Measurements from ENCODE around the gene RPTN. TPM values are rescaled to one million over a fixed set of nuclear protein-coding genes. Genes with fewer than 3 reads are reported as not detected.

Gene RPTN
- total and polyA plus RNA-seq, 2 of the 4 experiments (the other 2 are of a cell fraction): not detected

- Histone ChIP-seq H4K8ac (ENCODE audit: low read depth in 2 of 2, low read length in 2 of 2) (no peak overlapping the region), H3K27ac (ENCODE audit: insufficient read depth, low read length) (no peak overlapping the region), H2BK20ac (ENCODE audit: low read depth, low read length) (no peak overlapping the region), H3K18ac (ENCODE audit: low read depth, low read length) (no peak overlapping the region), H3K4me1 (ENCODE audit: control insufficient read depth, insufficient read depth, low read length) (peaks cover 3% of the 10 kb centered on the region; the same call in 1 of the 2 replicates), H3K14ac (replicated peaks; ENCODE audit: low read depth, low read length) (no peak overlapping the region), H4K91ac (ENCODE audit: insufficient read depth, low read depth, low read length) (no peak overlapping the region), H3K4me2 (ENCODE audit: low read depth, low read length) (no peak overlapping the region; the same call in 1 of the 2 replicates), H2AFZ (replicated peaks; ENCODE audit: low read length, poor library complexity) (peak overlapping the region; percentile 73), H3K36me3 (ENCODE audit: control insufficient read depth, insufficient read depth, low read length) (no peaks in the 10 kb centered on the region), H2BK120ac (ENCODE audit: low read depth, low read length) (no peak overlapping the region), H3K9me3 (ENCODE audit: control insufficient read depth, insufficient read depth, low read length) (peaks cover 21% of the 10 kb centered on the region), H2AK5ac (ENCODE audit: low read depth, low read length) (no peak overlapping the region), H4K20me1 (ENCODE audit: insufficient read depth, low read length) (no peaks in the 10 kb centered on the region; the same call in 1 of the 2 replicates), H2AK9ac (replicated peaks; ENCODE audit: low read depth, low read length, poor library complexity) (no peak overlapping the region), H3K23ac (ENCODE audit: low read depth, low read length) (no peak overlapping the region), H3K79me1 (ENCODE audit: low read depth in 1 of 2, low read length in 2 of 2) (no peaks in the 10 kb centered on the region), H3K4me3 (ENCODE audit: insufficient read depth, low read depth, low read length) (0 out of 2 replicates have a peak overlapping the region, but pooled peaks have one; percentile 11), H2BK5ac (ENCODE audit: low read depth, low read length, poor library complexity, severe bottlenecking) (no peak overlapping the region), H3K4ac (ENCODE audit: low read depth, low read length) (no peak overlapping the region), H3K9me1 (ENCODE audit: insufficient read depth, low read length) (no peaks in the 10 kb centered on the region), H4K5ac (ENCODE audit: low read depth, low read length) (no peak overlapping the region), H3K27me3 (ENCODE audit: control insufficient read depth, insufficient read depth, low read length) (peaks cover 57% of the 10 kb centered on the region), H3K56ac (ENCODE audit: extremely low read depth, insufficient read depth, low read length) (no peak overlapping the region), H2BK15ac (ENCODE audit: low read depth, low read length) (no peak overlapping the region), H3K9ac (ENCODE audit: low read depth, low read length) (no peak overlapping the region)
- in situ Hi-C loops (cut with MboI; ENCODE audit: low sequenced_read_pairs): no loop called here
- DNase-seq (peak; percentile 46), ATAC-seq (ENCODE audit: low read depth) (no peak)
- dilution Hi-C loops (cut with HindIII; ENCODE audit: low sequenced_read_pairs, unreplicated experiment): no loop called here
- TF ChIP-seq RFX5 (IDR thresholded peaks at IDR 0.05; ENCODE audit: low read depth, low read length) (no peak), CTCF (conservative IDR thresholded peaks at IDR 0.05; ENCODE audit: low read depth, low read length) (no peak)
- 13% methylated on average over 65 of the region's 67 CpGs; no CpG with 5 or more reads in 1 of the 2 experiments for WGBS, 2 experiments (ENCODE audit: extremely low coverage in 2 of 2, insufficient read length in 1 of 2)
- no TSS peak for BruUV-seq (replicated peaks)
- ChIA-PET CTCF (no interaction called here), POLR2A (ENCODE audit: unreplicated experiment) (no interaction called here)
- intact Hi-C loops (cut with micrococcal nuclease): no loop called here
Observed at GRCh38 chr1:152107984-152108881, 50.8 kb downstream of the RPTN start.

Data from IMR-90 (cell line).